Subcutaneous adipose tissue (tissue), 4 donors: ENCODE data around the gene SSX3. TPM values are rescaled to one million over a fixed set of nuclear protein-coding genes. Genes with fewer than 3 reads are reported as not detected.
"Not testable (repeated sequence)": the region's sequence is repeated elsewhere in the genome, so short reads cannot be mapped to it uniquely, and the experiment has no call there.

ENCODE experiments used
- CTCF ChIP-seq: fragments of 450-650 bp; IDR thresholded peaks from one replicate; pipeline ENCODE4 v1.5.1; 2016; ENCODE audit warnings: low read depth, mild to moderate bottlenecking, control low read depth, antibody characterized with exemption, moderate library complexity
- small RNA-seq: library from RNA; depleted of rRNA; stranded (forward); fragments of <200 nt; gene quantifications from one replicate; pipeline ENCODE3, GENCODE V24; 2016
- total RNA-seq, 4 donors: library from RNA; depleted of rRNA; stranded (reverse); fragments of >200 nt; gene quantifications; one replicate each; pipeline ENCODE4 v1.1.0, GENCODE V29; 2016

Gene SSX3
- total RNA-seq: not detected

- TF ChIP-seq CTCF: not testable (repeated sequence)
Measured at GRCh38 chrX:48356315-48357094, at the start of gene SSX3. Gene SSX3 (minus strand): TSS chrX:48356703. CDS start chrX:48355249, 1,454 bp downstream.

GRCh38 chrX:48383239-48383638 lies 26.7 kb upstream of the SSX3 start, which contains the start of gene SSX4:
Gene SSX4 (plus strand): TSS chrX:48383539. CDS start chrX:48384054, 515 bp downstream.
- not testable (repeated sequence) for TF ChIP-seq CTCF

- TF ChIP-seq CTCF: no peak
Measured at GRCh38 chrX:48357681-48358080, 1.2 kb upstream of the SSX3 start.

- TF ChIP-seq CTCF: no peak
Measured at GRCh38 chrX:48306175-48306574, 50.3 kb downstream of the SSX3 start.

Small RNAs within 50 kb of the gene (small RNA-seq; reads per million reads assigned to genes)
- gene AL606490.7 (not detected), gene AL606490.9 (not detected)

Other genes with a start within 250 kb of the SSX3 start
- gene SPACA5B, start 226.1 kb downstream of the SSX3 start, total RNA-seq: not detected
- gene SSX5, start 159.9 kb downstream of the SSX3 start, total RNA-seq: not detected
- gene SSX1, start 101.3 kb downstream of the SSX3 start, total RNA-seq: not detected
- not detected for gene SSX4, start 26.8 kb upstream of the SSX3 start, total RNA-seq
- not detected for gene SSX4B, start 55.3 kb upstream of the SSX3 start, total RNA-seq
- 1 to 10 TPM in 3 of 4 donors, not detected in 1; 1.3 to 3.2 (median 1.5) TPM for gene SLC38A5, start 113.6 kb upstream of the SSX3 start, total RNA-seq
- 10 to 100 TPM; 35.7 to 49.4 (median 36.3) TPM for gene FTSJ1, start 119.5 kb upstream of the SSX3 start, total RNA-seq
- 10 to 100 TPM in 1 of 4 donors, 1 to 10 TPM in 3; 9.4 to 16.6 (median 9.6) TPM for gene PORCN, start 152.3 kb upstream of the SSX3 start, total RNA-seq
- gene EBP, start 165.1 kb upstream of the SSX3 start, total RNA-seq: 10 to 100 TPM in 3 of 4 donors, 1 to 10 TPM in 1; 6.0 to 33.5 (median 15.3) TPM
- gene TBC1D25, start 183.0 kb upstream of the SSX3 start, total RNA-seq: 10 to 100 TPM in 3 of 4 donors, 1 to 10 TPM in 1; 7.7 to 14.1 (median 11.8) TPM
- 100 to 1,000 TPM; 255 to 303 (median 293) TPM for gene RBM3, start 217.8 kb upstream of the SSX3 start, total RNA-seq
- 100 to 1,000 TPM in 3 of 4 donors, 10 to 100 TPM in 1; 71.9 to 119 (median 105) TPM for gene WDR13, start 240.8 kb upstream of the SSX3 start, total RNA-seq